GM21515 (cell line): Measurements from ENCODE around the gene MYO10.
"Not testable (repeated sequence)": the region's sequence is repeated elsewhere in the genome, so short reads cannot be mapped to it uniquely, and the experiment has no call there.

ENCODE experiments used
- ATAC-seq: cut with Tn5 transposase; IDR thresholded peaks from one replicate; pipeline ENCODE4 v1.9.1; 2021; ENCODE audit not compliant: unreplicated experiment

The MYO10 gene

GRCh38 chr5:16791036-16791705 is 144.9 kb downstream of the MYO10 start:
- ATAC-seq: no peak

- ATAC-seq: no peak
Observed at GRCh38 chr5:16788957-16789356, 147.1 kb downstream of the MYO10 start.

GRCh38 chr5:16787278-16787677 is 148.8 kb downstream of the MYO10 start:
- ATAC-seq: no peak

- ATAC-seq: peak; percentile 85
Observed at GRCh38 chr5:16784843-16785791, 151.0 kb downstream of the MYO10 start.

- no peak for ATAC-seq
Observed at GRCh38 chr5:16784088-16784487, 152.0 kb downstream of the MYO10 start.

- ATAC-seq: no peak
Observed at GRCh38 chr5:16781828-16782626, 154.1 kb downstream of the MYO10 start.

- ATAC-seq: no peak
Observed at GRCh38 chr5:16780325-16780724, 155.8 kb downstream of the MYO10 start.

GRCh38 chr5:16777432-16777831 is 158.7 kb downstream of the MYO10 start:
- no peak for ATAC-seq

GRCh38 chr5:16776611-16777251 is 159.4 kb downstream of the MYO10 start:
- no peak for ATAC-seq

- ATAC-seq: no peak
Observed at GRCh38 chr5:16774806-16775205, 161.3 kb downstream of the MYO10 start.

- no peak for ATAC-seq
Observed at GRCh38 chr5:16773991-16774390, 162.1 kb downstream of the MYO10 start.

- ATAC-seq: no peak
Observed at GRCh38 chr5:16772556-16772955, 163.5 kb downstream of the MYO10 start.

GRCh38 chr5:16768184-16768583 is 167.9 kb downstream of the MYO10 start:
- ATAC-seq: no peak

GRCh38 chr5:16763211-16763610 is 172.9 kb downstream of the MYO10 start:
- ATAC-seq: no peak

- no peak for ATAC-seq
Observed at GRCh38 chr5:16759147-16759773, 176.8 kb downstream of the MYO10 start.

- no peak for ATAC-seq
Observed at GRCh38 chr5:16757989-16758501, 178.0 kb downstream of the MYO10 start.

GRCh38 chr5:16757577-16757976 is 178.5 kb downstream of the MYO10 start:
- not testable (repeated sequence) for ATAC-seq

GRCh38 chr5:16757146-16757545 is 178.9 kb downstream of the MYO10 start:
- ATAC-seq: no peak

GRCh38 chr5:16756692-16757091 is 179.4 kb downstream of the MYO10 start:
- ATAC-seq: no peak

- ATAC-seq: no peak
Observed at GRCh38 chr5:16755641-16756040, 180.4 kb downstream of the MYO10 start.
